ENCODE data around the gene EIF5. TPM values are rescaled to one million over a fixed set of nuclear protein-coding genes. Genes with fewer than 3 reads are reported as not detected.

Gene EIF5
- polyA plus RNA-seq, 1 donor (not counting 4 experiments of a cell fraction or from before 2014, with no cell fraction given): 221 TPM

DNA sequence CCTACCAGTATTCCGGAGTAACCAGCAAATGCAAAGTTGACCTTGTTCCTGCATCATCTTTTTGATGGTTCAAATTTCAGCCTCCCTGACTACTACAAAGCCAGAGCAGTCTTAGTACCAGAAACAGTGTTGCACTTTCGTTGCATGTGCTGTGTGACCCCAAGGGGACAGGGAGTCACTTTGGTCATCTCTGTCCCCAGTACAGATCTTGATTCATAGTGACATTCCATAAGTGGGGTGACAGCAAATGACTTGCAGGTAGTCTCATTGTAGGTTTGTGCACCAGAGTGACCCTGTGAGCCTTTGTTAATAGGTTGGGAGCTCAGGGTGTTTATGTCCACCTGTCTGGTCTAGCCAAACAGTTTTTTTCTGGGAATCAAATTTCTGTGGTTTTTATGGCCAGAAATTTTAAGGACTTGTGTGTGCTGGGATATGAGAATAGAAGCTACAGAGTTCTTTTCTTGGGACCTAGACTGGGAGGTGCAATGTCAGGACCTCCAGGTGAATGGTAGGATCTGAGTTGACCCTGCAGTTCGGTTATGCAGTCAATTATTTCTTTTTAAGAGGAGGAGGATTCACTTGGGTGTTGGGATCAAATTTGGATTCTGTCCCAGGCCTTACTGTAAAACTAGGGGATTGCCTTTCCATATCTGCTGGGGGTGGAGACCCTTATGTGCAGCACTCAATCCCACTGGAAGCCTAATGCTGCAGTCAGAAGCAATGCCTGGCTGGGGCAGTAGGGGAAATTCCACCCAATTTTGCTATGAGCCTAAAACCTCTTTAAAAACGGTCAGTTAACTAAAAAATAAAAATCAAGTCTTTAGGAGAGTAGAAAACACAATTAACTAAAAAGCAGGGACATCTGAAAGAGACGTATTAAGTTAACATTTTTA lies 10.1 kb downstream of the EIF5 start:
- H3K36me3 ChIP-seq (ENCODE audit: control insufficient read depth in 2 of 2, extremely low read depth in 1 of 2, insufficient read depth in 2 of 2, low read length in 2 of 2): peaks cover 18 to 36% of the 10 kb centered on the region in 2 experiments
- FAIRE-seq (no peak), DNase-seq (ENCODE audit: low read depth, low spot score) (no peak)
- no peak overlapping the region for H3K4me3 ChIP-seq (ENCODE audit: control insufficient read depth in 2 of 3, extremely low read depth in 1 of 3, insufficient read depth in 2 of 3, low read depth in 1 of 3, low read length in 3 of 3)
- no peaks in the 10 kb centered on the region for H3K9me3 ChIP-seq (ENCODE audit: control insufficient read depth, low read depth, low read length)
- no peaks in the 10 kb centered on the region for H3K27me3 ChIP-seq (ENCODE audit: control insufficient read depth, extremely low read depth, insufficient read depth, low read length)
- H2AFZ ChIP-seq (ENCODE audit: control insufficient read depth, low read length): no peak overlapping the region
- TF ChIP-seq, protein P1, sequence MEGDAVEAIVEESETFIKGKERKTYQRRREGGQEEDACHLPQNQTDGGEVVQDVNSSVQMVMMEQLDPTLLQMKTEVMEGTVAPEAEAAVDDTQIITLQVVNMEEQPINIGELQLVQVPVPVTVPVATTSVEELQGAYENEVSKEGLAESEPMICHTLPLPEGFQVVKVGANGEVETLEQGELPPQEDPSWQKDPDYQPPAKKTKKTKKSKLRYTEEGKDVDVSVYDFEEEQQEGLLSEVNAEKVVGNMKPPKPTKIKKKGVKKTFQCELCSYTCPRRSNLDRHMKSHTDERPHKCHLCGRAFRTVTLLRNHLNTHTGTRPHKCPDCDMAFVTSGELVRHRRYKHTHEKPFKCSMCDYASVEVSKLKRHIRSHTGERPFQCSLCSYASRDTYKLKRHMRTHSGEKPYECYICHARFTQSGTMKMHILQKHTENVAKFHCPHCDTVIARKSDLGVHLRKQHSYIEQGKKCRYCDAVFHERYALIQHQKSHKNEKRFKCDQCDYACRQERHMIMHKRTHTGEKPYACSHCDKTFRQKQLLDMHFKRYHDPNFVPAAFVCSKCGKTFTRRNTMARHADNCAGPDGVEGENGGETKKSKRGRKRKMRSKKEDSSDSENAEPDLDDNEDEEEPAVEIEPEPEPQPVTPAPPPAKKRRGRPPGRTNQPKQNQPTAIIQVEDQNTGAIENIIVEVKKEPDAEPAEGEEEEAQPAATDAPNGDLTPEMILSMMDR (optimal IDR thresholded peaks at IDR 0.05 in 1 of 3, IDR thresholded peaks at IDR 0.05 in 1 of 3, conservative IDR thresholded peaks at IDR 0.05 in 1 of 3; ENCODE audit: extremely low read depth in 1 of 3, insufficient read depth in 2 of 3, low read length in 3 of 3): no peak
- TF ChIP-seq EZH2 (IDR thresholded peaks at IDR 0.05; ENCODE audit: low read length): no peak
- H4K20me1 ChIP-seq (ENCODE audit: control insufficient read depth, extremely low read depth, insufficient read depth, low read length): peaks cover 9% of the 10 kb centered on the region
- peaks cover 5% of the 10 kb centered on the region for H3K79me2 ChIP-seq (ENCODE audit: control insufficient read depth, insufficient read depth, low read length)
- no peak overlapping the region for H3K9ac ChIP-seq (ENCODE audit: control insufficient read depth, extremely low read depth, insufficient read depth, low read length)
- dilution Hi-C loops (cut with MboI; ENCODE audit: extremely low pct_ligation_motif_present, low sequenced_read_pairs): no loop called here
- no peaks in the 10 kb centered on the region for H3K9me1 ChIP-seq (ENCODE audit: control insufficient read depth, extremely low read depth, insufficient read depth, low read length)
- H3K4me1 ChIP-seq (ENCODE audit: control insufficient read depth, extremely low read depth, insufficient read depth, low read length): no peaks in the 10 kb centered on the region
- H3K27ac ChIP-seq (ENCODE audit: control insufficient read depth, insufficient read depth, low read length): no peak overlapping the region
- no peak overlapping the region for H3K4me2 ChIP-seq (ENCODE audit: control insufficient read depth, extremely low read depth, insufficient read depth, low read depth, low read length)

DNA sequence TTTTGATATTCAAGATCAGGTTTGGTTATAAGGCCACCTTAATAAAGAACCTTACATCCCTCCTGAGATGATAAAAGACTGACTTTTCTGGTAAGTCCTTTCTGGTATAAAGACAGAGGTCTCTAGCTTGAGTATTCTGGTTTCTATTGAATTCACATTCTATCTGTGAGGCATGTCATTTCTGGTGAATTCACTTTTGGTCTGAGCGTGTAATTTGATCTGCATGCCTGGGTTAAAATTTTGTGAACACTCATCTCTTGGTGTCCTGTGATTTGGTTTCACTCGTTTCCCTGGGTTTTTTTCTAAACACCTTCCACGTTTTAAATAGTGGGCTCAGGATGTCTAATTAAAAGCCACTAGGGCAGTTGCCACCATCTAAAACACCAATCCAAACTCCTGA lies 12.2 kb downstream of the EIF5 start:
- no peak for DNase-seq (ENCODE audit: low read depth, low spot score)
- no peaks in the 10 kb centered on the region for H3K79me2 ChIP-seq (ENCODE audit: control insufficient read depth, insufficient read depth, low read length)
- H3K4me3 ChIP-seq (ENCODE audit: control insufficient read depth in 2 of 3, extremely low read depth in 1 of 3, insufficient read depth in 2 of 3, low read depth in 1 of 3, low read length in 3 of 3): no peak overlapping the region
- H3K9me1 ChIP-seq (ENCODE audit: control insufficient read depth, extremely low read depth, insufficient read depth, low read length): no peaks in the 10 kb centered on the region
- H3K36me3 ChIP-seq (ENCODE audit: control insufficient read depth in 2 of 2, extremely low read depth in 1 of 2, insufficient read depth in 2 of 2, low read length in 2 of 2): peaks cover 8 to 20% of the 10 kb centered on the region in 2 experiments
- H2AFZ ChIP-seq (ENCODE audit: control insufficient read depth, low read length): no peak overlapping the region
- no peaks in the 10 kb centered on the region for H3K9me3 ChIP-seq (ENCODE audit: control insufficient read depth, low read depth, low read length)
- H3K4me1 ChIP-seq (ENCODE audit: control insufficient read depth, extremely low read depth, insufficient read depth, low read length): no peaks in the 10 kb centered on the region
- no peak overlapping the region for H3K27ac ChIP-seq (ENCODE audit: control insufficient read depth, insufficient read depth, low read length)
- FAIRE-seq: no peak
- H4K20me1 ChIP-seq (ENCODE audit: control insufficient read depth, extremely low read depth, insufficient read depth, low read length): peaks cover 4% of the 10 kb centered on the region
- dilution Hi-C loops (cut with MboI; ENCODE audit: extremely low pct_ligation_motif_present, low sequenced_read_pairs): no loop called here
- no peak overlapping the region for H3K9ac ChIP-seq (ENCODE audit: control insufficient read depth, extremely low read depth, insufficient read depth, low read length)
- no peak for TF ChIP-seq EZH2 (IDR thresholded peaks at IDR 0.05; ENCODE audit: low read length)
- TF ChIP-seq, protein P1 (optimal IDR thresholded peaks at IDR 0.05 in 1 of 3, IDR thresholded peaks at IDR 0.05 in 1 of 3, conservative IDR thresholded peaks at IDR 0.05 in 1 of 3; ENCODE audit: extremely low read depth in 1 of 3, insufficient read depth in 2 of 3, low read length in 3 of 3): no peak
- H3K27me3 ChIP-seq (ENCODE audit: control insufficient read depth, extremely low read depth, insufficient read depth, low read length): no peaks in the 10 kb centered on the region
- no peak overlapping the region for H3K4me2 ChIP-seq (ENCODE audit: control insufficient read depth, extremely low read depth, insufficient read depth, low read depth, low read length)

All from keratinocyte (primary cell).